ENCODE measurements around the gene BNIP2. TPM values are rescaled to one million over a fixed set of nuclear protein-coding genes. Genes with fewer than 3 reads are reported as not detected.

BNIP2 gene
- polyA plus RNA-seq, 2 of the 4 experiments (the other 2 are of a cell fraction), result 101 to 146 TPM

DNA sequence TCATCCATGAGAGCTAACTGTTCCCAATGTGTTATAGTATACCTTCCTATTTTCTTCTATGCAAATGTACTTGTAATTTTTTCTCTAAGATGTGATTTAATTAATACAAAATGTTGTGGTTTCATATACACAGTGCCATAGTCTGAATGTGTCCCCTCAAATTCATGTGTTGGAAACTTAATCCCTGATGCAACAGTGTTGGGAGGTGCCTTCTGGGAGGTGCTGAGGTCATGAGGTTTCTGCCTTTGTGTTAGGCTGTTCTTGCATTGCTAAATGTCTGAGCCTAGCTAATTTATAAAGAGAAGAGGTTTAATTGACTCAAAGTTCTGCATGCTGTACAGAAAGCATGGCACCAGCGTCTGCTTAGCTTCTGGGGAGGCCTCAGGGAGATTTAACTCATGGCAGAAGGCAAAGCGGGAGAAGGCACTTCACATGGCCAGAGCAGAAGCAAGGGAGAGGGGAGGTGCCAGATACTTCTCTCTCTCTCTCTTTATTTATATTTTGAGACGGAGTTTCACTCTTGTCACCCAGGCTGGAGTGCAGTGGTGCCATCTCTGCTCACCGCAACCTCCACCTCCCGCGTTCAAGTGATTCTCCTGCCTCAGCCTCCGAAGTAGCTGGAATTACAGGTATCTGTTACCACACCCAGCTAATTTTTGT is 34.7 kb upstream of the BNIP2 start:
- no peak overlapping the region for H3K27ac ChIP-seq
- peak overlapping the region; percentile 55; the same call in 2 of the 3 replicates for H3K4me2 ChIP-seq
- peaks cover 8% of the 10 kb centered on the region; the same call in 2 of the 3 replicates for H3K4me1 ChIP-seq
- ChIA-PET CTCF (interaction anchor here (0.6 to 7.2 kb wide), 50 partner anchors 8 to 1193 kb away, joined by 3 to 148 read pairs (median 4); partner anchors contain the start of gene BNIP2), POLR2A (no interaction called here)
- no peak for DNase-seq (ENCODE audit: low read depth in 1 of 2, low spot score in 1 of 2)
- ATAC-seq, result peak in 1 of 2 experiments; percentile 42; a peak in 3 of 6 replicates
- TF ChIP-seq ZC3H11A (IDR thresholded peaks at IDR 0.05) (no peak), FOXS1 (CRISPR knock-in tag; IDR thresholded peaks at IDR 0.05) (no peak), ZNF302 (CRISPR knock-in tag; IDR thresholded peaks at IDR 0.05) (no peak), CBX8 (IDR thresholded peaks at IDR 0.05) (no peak), HOXA7 (CRISPR knock-in tag; IDR thresholded peaks at IDR 0.05) (no peak), ZSCAN20 (CRISPR knock-in tag; IDR thresholded peaks at IDR 0.05) (no peak), EHF (CRISPR knock-in tag; IDR thresholded peaks at IDR 0.05) (no peak), RAD21 (conservative IDR thresholded peaks at IDR 0.05 in 1 of 2, IDR thresholded peaks at IDR 0.05 in 1 of 2) (no peak), CEBPB (IDR thresholded peaks at IDR 0.05) (no peak), JUNB (IDR thresholded peaks at IDR 0.05) (no peak), MAZ (IDR thresholded peaks at IDR 0.05; ENCODE audit: borderline replicate concordance, low read depth, low read length) (no peak), CBX2 (IDR thresholded peaks at IDR 0.05; ENCODE audit: borderline replicate concordance, low read depth) (no peak), BHLHE40 (IDR thresholded peaks at IDR 0.05; ENCODE audit: low read depth, low read length) (no peak), EHMT2 (IDR thresholded peaks at IDR 0.05; ENCODE audit: low read depth) (no peak), POLR2AphosphoS2 (conservative IDR thresholded peaks at IDR 0.05; ENCODE audit: low read length) (no peak), EP300 (IDR thresholded peaks at IDR 0.05) (no peak), RCOR1 (IDR thresholded peaks at IDR 0.05; ENCODE audit: low read depth, low read length) (no peak)
- TF ChIP-seq, protein P1, sequence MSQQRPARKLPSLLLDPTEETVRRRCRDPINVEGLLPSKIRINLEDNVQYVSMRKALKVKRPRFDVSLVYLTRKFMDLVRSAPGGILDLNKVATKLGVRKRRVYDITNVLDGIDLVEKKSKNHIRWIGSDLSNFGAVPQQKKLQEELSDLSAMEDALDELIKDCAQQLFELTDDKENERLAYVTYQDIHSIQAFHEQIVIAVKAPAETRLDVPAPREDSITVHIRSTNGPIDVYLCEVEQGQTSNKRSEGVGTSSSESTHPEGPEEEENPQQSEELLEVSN (IDR thresholded peaks at IDR 0.05; ENCODE audit: borderline replicate concordance, low read depth), result no peak
- TF ChIP-seq, protein P2, sequence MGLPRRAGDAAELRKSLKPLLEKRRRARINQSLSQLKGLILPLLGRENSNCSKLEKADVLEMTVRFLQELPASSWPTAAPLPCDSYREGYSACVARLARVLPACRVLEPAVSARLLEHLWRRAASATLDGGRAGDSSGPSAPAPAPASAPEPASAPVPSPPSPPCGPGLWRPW (IDR thresholded peaks at IDR 0.05), result no peak
- FAIRE-seq, result no peak
- H3K4me3 ChIP-seq, result no peak overlapping the region
- H3K9me3 ChIP-seq, result no peaks in the 10 kb centered on the region
- 47% methylated on average over 7 of the region's 7 CpGs for WGBS (ENCODE audit: missing lambda C conversion rate)

- Histone ChIP-seq H3K4me3 (no peak overlapping the region), H3K9me3 (no peaks in the 10 kb centered on the region), H3K4me1 (peaks cover 8% of the 10 kb centered on the region; the same call in 2 of the 3 replicates), H3K4me2 (no peak overlapping the region), H3K27ac (no peak overlapping the region)
- FAIRE-seq (no peak), ATAC-seq (no peak), DNase-seq (ENCODE audit: low read depth in 1 of 2, low spot score in 1 of 2) (no peak)
- CTCF ChIA-PET, result interaction anchor here (0.5 to 7.2 kb wide), 7 partner anchors 12 to 1195 kb away, joined by 3 to 148 read pairs (median 3); no protein-coding TSS in a partner anchor
- WGBS (ENCODE audit: missing lambda C conversion rate), result 73% methylated on average over 7 of the region's 7 CpGs
- POLR2A ChIA-PET, result no interaction called here
- TF ChIP-seq MAZ (IDR thresholded peaks at IDR 0.05; ENCODE audit: borderline replicate concordance, low read depth, low read length) (no peak), ESRRA (IDR thresholded peaks at IDR 0.05; ENCODE audit: borderline replicate concordance, low read length) (no peak), SMC3 (IDR thresholded peaks at IDR 0.05) (no peak), FOSL2 (IDR thresholded peaks at IDR 0.05) (no peak), FOSL2 (CRISPR knock-in tag; IDR thresholded peaks at IDR 0.05) (no peak), HEYL (CRISPR knock-in tag; IDR thresholded peaks at IDR 0.05) (no peak), FOSB (CRISPR knock-in tag; IDR thresholded peaks at IDR 0.05) (no peak), POLR2A (IDR thresholded peaks at IDR 0.05; ENCODE audit: low read length) (no peak), JUN (IDR thresholded peaks at IDR 0.05) (no peak), SREBF2 (IDR thresholded peaks at IDR 0.05) (no peak)
- TF ChIP-seq, protein P3, sequence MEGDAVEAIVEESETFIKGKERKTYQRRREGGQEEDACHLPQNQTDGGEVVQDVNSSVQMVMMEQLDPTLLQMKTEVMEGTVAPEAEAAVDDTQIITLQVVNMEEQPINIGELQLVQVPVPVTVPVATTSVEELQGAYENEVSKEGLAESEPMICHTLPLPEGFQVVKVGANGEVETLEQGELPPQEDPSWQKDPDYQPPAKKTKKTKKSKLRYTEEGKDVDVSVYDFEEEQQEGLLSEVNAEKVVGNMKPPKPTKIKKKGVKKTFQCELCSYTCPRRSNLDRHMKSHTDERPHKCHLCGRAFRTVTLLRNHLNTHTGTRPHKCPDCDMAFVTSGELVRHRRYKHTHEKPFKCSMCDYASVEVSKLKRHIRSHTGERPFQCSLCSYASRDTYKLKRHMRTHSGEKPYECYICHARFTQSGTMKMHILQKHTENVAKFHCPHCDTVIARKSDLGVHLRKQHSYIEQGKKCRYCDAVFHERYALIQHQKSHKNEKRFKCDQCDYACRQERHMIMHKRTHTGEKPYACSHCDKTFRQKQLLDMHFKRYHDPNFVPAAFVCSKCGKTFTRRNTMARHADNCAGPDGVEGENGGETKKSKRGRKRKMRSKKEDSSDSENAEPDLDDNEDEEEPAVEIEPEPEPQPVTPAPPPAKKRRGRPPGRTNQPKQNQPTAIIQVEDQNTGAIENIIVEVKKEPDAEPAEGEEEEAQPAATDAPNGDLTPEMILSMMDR (IDR thresholded peaks at IDR 0.05), result no peak
- TF ChIP-seq, protein P1 (IDR thresholded peaks at IDR 0.05; ENCODE audit: borderline replicate concordance, low read depth), result no peak
- TF ChIP-seq, protein P4, sequence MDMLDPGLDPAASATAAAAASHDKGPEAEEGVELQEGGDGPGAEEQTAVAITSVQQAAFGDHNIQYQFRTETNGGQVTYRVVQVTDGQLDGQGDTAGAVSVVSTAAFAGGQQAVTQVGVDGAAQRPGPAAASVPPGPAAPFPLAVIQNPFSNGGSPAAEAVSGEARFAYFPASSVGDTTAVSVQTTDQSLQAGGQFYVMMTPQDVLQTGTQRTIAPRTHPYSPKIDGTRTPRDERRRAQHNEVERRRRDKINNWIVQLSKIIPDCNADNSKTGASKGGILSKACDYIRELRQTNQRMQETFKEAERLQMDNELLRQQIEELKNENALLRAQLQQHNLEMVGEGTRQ (IDR thresholded peaks at IDR 0.05), result no peak
These were observed 33.4 kb upstream of the BNIP2 start for GRCh38 chr15:59722476-59722875.
